HEK293 (cell line): ENCODE results near the gene CIAO1.

ENCODE experiments used
- CTCF ChIA-PET: fragments of 350-600 bp; formaldehyde crosslinking; extraction: SDS; loops from one replicate; lab custom pipeline; 2021; ENCODE audit warnings: antibody characterized with exemption; lab: Yijun Ruan, JAX
- POLR2A ChIA-PET: fragments of 300-600 bp; formaldehyde crosslinking; extraction: SDS; loops from one replicate; lab custom pipeline; 2020; ENCODE audit warnings: antibody characterized with exemption, inconsistent platforms; lab: Yijun Ruan, JAX
- H3K27ac ChIP-seq: fragments of 200-500 bp; sonication (Bioruptor generic); 2 replicates; pipeline ENCODE4 v1.5.1; 2014; ENCODE audit warnings: low read depth, low read length, control low read depth, inconsistent platforms; ENCODE audit errors: extremely low read depth
- H3K36me3 ChIP-seq, 2 experiments: fragments of 200-500 bp in 1 of 2; sonication (Bioruptor generic) in 1 of 2; 1 replicate in 1 of 2; 2 replicates in 1 of 2; pipeline ENCODE4 v1.5.1; 2014 to 2017; ENCODE audit warnings: inconsistent platforms in 2 of 2, low read length in 2 of 2; ENCODE audit not compliant: control insufficient read depth in 2 of 2, insufficient read depth in 1 of 2
- H3K4me1 ChIP-seq: fragments of 200-500 bp; sonication (Bioruptor generic); 2 replicates; pipeline ENCODE4 v1.5.1; 2014; ENCODE audit warnings: mild to moderate bottlenecking, low read length, inconsistent platforms; ENCODE audit not compliant: control insufficient read depth, insufficient read depth
- H3K4me3 ChIP-seq: 2 replicates; pipeline ENCODE4 v1.5.1; 2011; ENCODE audit warnings: low read depth, mild to moderate bottlenecking, control low read depth, low read length, moderate library complexity
- H3K9me3 ChIP-seq: fragments of 200-500 bp; sonication (Bioruptor generic); 2 replicates; pipeline ENCODE4 v1.5.1; 2014; ENCODE audit warnings: low read depth, low read length, inconsistent platforms; ENCODE audit not compliant: control insufficient read depth, insufficient read depth
- BCL11B ChIP-seq: fragments of 450-650 bp; formaldehyde crosslinking; IDR thresholded peaks from 2 replicates; pipeline ENCODE4 v1.5.1; 2016; ENCODE audit warnings: low read depth, missing biosample characterization, missing genetic modification characterization
- GFI1B ChIP-seq: fragments of 450-650 bp; formaldehyde crosslinking; IDR thresholded peaks from 2 replicates; pipeline ENCODE4 v1.5.1; 2016; ENCODE audit warnings: missing biosample characterization, missing genetic modification characterization
- GLIS1 ChIP-seq: fragments of 450-650 bp; formaldehyde crosslinking; IDR thresholded peaks from 2 replicates; pipeline ENCODE4 v1.5.1; 2016; ENCODE audit warnings: missing biosample characterization, missing genetic modification characterization
- HOXA7 ChIP-seq: sonication (generic); formaldehyde crosslinking; IDR thresholded peaks from 2 replicates; pipeline ENCODE4 v1.8.1; 2022; ENCODE audit warnings: missing genetic modification reagents, borderline replicate concordance
- KLF16 ChIP-seq: fragments of 450-650 bp; formaldehyde crosslinking; IDR thresholded peaks from 2 replicates; pipeline ENCODE4 v1.5.1; 2017; ENCODE audit warnings: missing biosample characterization, missing genetic modification characterization
- KLF9 ChIP-seq: fragments of 450-650 bp; formaldehyde crosslinking; IDR thresholded peaks from 2 replicates; pipeline ENCODE4 v1.5.1; 2016; ENCODE audit warnings: missing biosample characterization, missing genetic modification characterization, low read depth
- OSR2 ChIP-seq: fragments of 450-650 bp; formaldehyde crosslinking; IDR thresholded peaks from 2 replicates; pipeline ENCODE4 v1.5.1; 2016; ENCODE audit warnings: missing biosample characterization, missing genetic modification characterization
- PRDM1 ChIP-seq: fragments of 450-650 bp; formaldehyde crosslinking; IDR thresholded peaks from 2 replicates; pipeline ENCODE4; 2016; ENCODE audit warnings: missing biosample characterization, missing genetic modification characterization
- PRDM10 ChIP-seq: fragments of 450-650 bp; formaldehyde crosslinking; IDR thresholded peaks from 2 replicates; pipeline ENCODE4 v1.5.1; 2016; ENCODE audit warnings: missing biosample characterization, missing genetic modification characterization
- SALL2 ChIP-seq: fragments of 450-650 bp; formaldehyde crosslinking; IDR thresholded peaks from 2 replicates; pipeline ENCODE4 v1.5.0; 2017; ENCODE audit warnings: missing biosample characterization, mild to moderate bottlenecking, missing genetic modification characterization, borderline replicate concordance
- ZEB2 ChIP-seq: fragments of 450-650 bp; formaldehyde crosslinking; IDR thresholded peaks from 2 replicates; pipeline ENCODE4 v1.5.1; 2016; ENCODE audit warnings: missing biosample characterization, missing genetic modification characterization
- ZFP41 ChIP-seq: fragments of 450-650 bp; formaldehyde crosslinking; IDR thresholded peaks from 2 replicates; pipeline ENCODE4 v1.5.1; 2016; ENCODE audit warnings: missing biosample characterization, missing genetic modification characterization, borderline replicate concordance
- ZNF114 ChIP-seq: fragments of 450-650 bp; formaldehyde crosslinking; IDR thresholded peaks from 2 replicates; pipeline ENCODE4 v1.5.0; 2017; ENCODE audit warnings: missing biosample characterization, missing genetic modification characterization
- ZNF140 ChIP-seq: fragments of 450-650 bp; formaldehyde crosslinking; IDR thresholded peaks from 2 replicates; pipeline ENCODE4 v1.5.1; 2016; ENCODE audit warnings: missing biosample characterization, missing genetic modification characterization
- ZNF169 ChIP-seq: fragments of 450-650 bp; formaldehyde crosslinking; IDR thresholded peaks from 2 replicates; pipeline ENCODE4 v1.5.1; 2016; ENCODE audit warnings: missing biosample characterization, missing genetic modification characterization
- ZNF184 ChIP-seq: fragments of 450-650 bp; IDR thresholded peaks from 2 replicates; pipeline ENCODE4 v1.5.1; 2018; ENCODE audit warnings: missing biosample characterization, mild to moderate bottlenecking, missing genetic modification characterization
- ZNF19 ChIP-seq: fragments of 450-650 bp; formaldehyde crosslinking; IDR thresholded peaks from 2 replicates; pipeline ENCODE4; 2016; ENCODE audit warnings: missing biosample characterization, missing genetic modification characterization, low read depth
- ZNF202 ChIP-seq: fragments of 450-650 bp; formaldehyde crosslinking; IDR thresholded peaks from 2 replicates; pipeline ENCODE4 v1.5.1; 2016; ENCODE audit warnings: missing biosample characterization, missing genetic modification characterization, borderline replicate concordance
- ZNF248 ChIP-seq: fragments of 450-650 bp; formaldehyde crosslinking; IDR thresholded peaks from 2 replicates; pipeline ENCODE4 v1.5.1; 2017; ENCODE audit warnings: missing biosample characterization, missing genetic modification characterization
- ZNF311 ChIP-seq: fragments of 450-650 bp; formaldehyde crosslinking; IDR thresholded peaks from 2 replicates; pipeline ENCODE4 v1.5.1; 2017; ENCODE audit warnings: missing biosample characterization, missing genetic modification characterization, borderline replicate concordance
- ZNF426 ChIP-seq: fragments of 450-650 bp; formaldehyde crosslinking; IDR thresholded peaks from 2 replicates; pipeline ENCODE4 v1.5.1; 2017; ENCODE audit warnings: missing biosample characterization, missing genetic modification characterization, mild to moderate bottlenecking, inconsistent platforms, moderate library complexity
- ZNF549 ChIP-seq: fragments of 450-650 bp; IDR thresholded peaks from 2 replicates; pipeline ENCODE4 v1.5.1; 2018; ENCODE audit warnings: missing biosample characterization, missing genetic modification characterization, mild to moderate bottlenecking, inconsistent platforms, moderate library complexity
- ZNF571 ChIP-seq: fragments of 450-650 bp; formaldehyde crosslinking; IDR thresholded peaks from 2 replicates; pipeline ENCODE4 v1.5.0; 2017; ENCODE audit warnings: missing biosample characterization, missing genetic modification characterization
- ZNF596 ChIP-seq: fragments of 450-650 bp; IDR thresholded peaks from 2 replicates; pipeline ENCODE4 v1.5.0; 2018; ENCODE audit warnings: missing biosample characterization, mild to moderate bottlenecking, missing genetic modification characterization, moderate library complexity
- ZNF600 ChIP-seq: fragments of 450-650 bp; formaldehyde crosslinking; IDR thresholded peaks from 2 replicates; pipeline ENCODE4 v1.5.1; 2016; ENCODE audit warnings: missing biosample characterization, missing genetic modification characterization
- ZNF747 ChIP-seq: fragments of 450-650 bp; formaldehyde crosslinking; IDR thresholded peaks from 2 replicates; pipeline ENCODE4 v1.5.1; 2016; ENCODE audit warnings: missing biosample characterization, missing genetic modification characterization
- ZNF791 ChIP-seq: fragments of 450-650 bp; formaldehyde crosslinking; IDR thresholded peaks from 2 replicates; pipeline ENCODE4 v1.5.1; 2016; ENCODE audit warnings: missing biosample characterization, missing genetic modification characterization
- ZNF830 ChIP-seq: fragments of 450-650 bp; IDR thresholded peaks from 2 replicates; pipeline ENCODE4 v1.5.0; 2018; ENCODE audit warnings: missing biosample characterization, missing genetic modification characterization, low read depth, mild to moderate bottlenecking, moderate library complexity
- TF ChIP-seq, protein P1 (sequence below): fragments of 450-650 bp; formaldehyde crosslinking; IDR thresholded peaks from 2 replicates; pipeline ENCODE4 v1.5.1; 2016; ENCODE audit warnings: missing biosample characterization, missing genetic modification characterization

Gene CIAO1

DNA sequence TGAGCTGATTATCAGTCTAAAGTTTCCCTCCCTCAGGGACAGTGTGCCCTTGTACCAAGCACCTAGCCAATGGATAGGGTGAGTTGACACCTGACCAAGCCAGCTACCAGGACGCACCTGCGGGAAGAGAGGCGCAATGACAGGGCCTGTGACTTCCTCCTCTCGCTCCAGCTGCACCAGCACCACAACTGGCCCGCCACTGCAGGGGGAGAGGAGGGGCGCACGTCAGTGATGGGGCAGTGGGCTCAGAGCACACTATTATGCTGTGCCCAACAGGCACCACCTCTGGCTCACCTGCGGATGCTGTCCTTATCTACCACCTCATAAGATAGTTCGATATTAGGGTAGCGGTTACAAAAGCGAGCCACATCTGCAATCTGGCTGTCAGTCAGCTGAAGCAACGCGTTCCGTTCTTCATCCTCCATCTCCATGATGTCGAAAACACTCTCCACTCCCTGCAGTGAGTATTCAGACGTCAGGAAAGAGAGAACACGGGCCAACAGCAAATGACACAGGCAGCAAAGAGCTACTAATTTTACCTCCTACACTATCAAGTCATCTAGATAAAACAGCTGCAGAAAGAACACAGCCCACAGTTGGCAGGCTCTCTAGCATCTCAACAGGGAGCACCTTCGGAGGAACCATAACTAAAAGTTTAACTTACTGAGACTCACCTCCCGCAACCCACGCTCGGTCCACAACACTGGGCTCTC, 10.9 kb downstream of the CIAO1 start:
- Histone ChIP-seq H3K36me3 (peaks cover 52 to 85% of the 10 kb centered on the region in 2 experiments), H3K27ac (no peak overlapping the region), H3K4me3 (no peak overlapping the region), H3K9me3 (no peaks in the 10 kb centered on the region), H3K4me1 (no peaks in the 10 kb centered on the region)
- ChIA-PET POLR2A (interaction anchor here (0.6 to 3.7 kb wide), 2 partner anchors 10 to 17 kb away, joined by 6 to 11 read pairs; partner anchors contain the start of genes CIAO1 and TMEM127), CTCF (interaction anchor here (0.6 to 2.0 kb wide), 4 partner anchors 35 to 629 kb away, joined by 3 to 5 read pairs (median 4); no protein-coding TSS in a partner anchor)
- TF ChIP-seq HOXA7 (CRISPR knock-in tag), result no peak
- no peak for TF ChIP-seq ZNF19 (tag by site-specific recombination)
- TF ChIP-seq ZNF747 (tag by site-specific recombination), result no peak
- TF ChIP-seq SALL2 (tag by site-specific recombination), result no peak
- TF ChIP-seq ZNF600 (tag by site-specific recombination), result no peak
- no peak for TF ChIP-seq ZNF830
- TF ChIP-seq KLF16, result no peak
- no peak for TF ChIP-seq ZNF169 (tag by site-specific recombination)
- TF ChIP-seq KLF9 (tag by site-specific recombination), result no peak
- no peak for TF ChIP-seq GFI1B (tag by site-specific recombination)
- TF ChIP-seq ZNF596 (tag by site-specific recombination), result no peak
- TF ChIP-seq ZNF140 (tag by site-specific recombination), result no peak
- TF ChIP-seq ZNF311, result no peak
- no peak for TF ChIP-seq ZNF426 (tag by site-specific recombination)
- no peak for TF ChIP-seq BCL11B (tag by site-specific recombination)
- no peak for TF ChIP-seq ZNF549 (tag by site-specific recombination)
- TF ChIP-seq PRDM10 (tag by site-specific recombination), result no peak
- no peak for TF ChIP-seq PRDM1 (tag by site-specific recombination)

DNA sequence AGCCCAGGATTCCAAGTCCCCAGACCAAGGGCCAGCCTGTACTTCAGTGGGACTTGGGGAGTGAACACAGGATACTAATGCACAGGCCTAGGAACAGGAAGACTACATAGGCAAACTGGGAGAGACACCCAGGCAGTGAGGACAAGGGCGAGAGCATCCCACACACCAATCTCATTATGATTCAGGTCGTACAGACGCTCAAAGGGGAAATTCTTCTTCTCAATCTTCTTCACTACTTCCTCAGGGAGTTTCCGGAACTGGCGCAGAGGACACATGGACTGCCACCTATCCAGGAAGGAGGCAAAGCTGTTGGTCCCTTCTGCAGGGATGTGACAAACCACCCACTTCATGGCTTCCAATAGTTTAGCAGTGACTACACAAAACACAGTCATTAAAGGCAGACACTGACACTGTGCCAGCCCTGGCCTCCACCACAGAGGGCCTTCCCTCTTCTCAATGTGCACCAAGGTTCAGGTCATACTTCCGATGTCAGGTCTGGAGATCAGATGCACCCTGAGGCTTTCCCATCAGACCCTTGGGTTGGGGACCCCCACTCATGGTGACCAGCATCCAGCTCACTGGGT, 21.3 kb downstream of the CIAO1 start:
- CTCF ChIA-PET, result no interaction called here
- no peak for TF ChIP-seq ZNF600 (tag by site-specific recombination)
- TF ChIP-seq, all 188 proteins: peak for 0
- Histone ChIP-seq H3K4me3 (no peak overlapping the region), H3K9me3 (no peaks in the 10 kb centered on the region), H3K36me3 (peaks cover 42 to 100% of the 10 kb centered on the region in 2 experiments), H3K4me1 (no peaks in the 10 kb centered on the region), H3K27ac (no peak overlapping the region)
- POLR2A ChIA-PET, result no interaction called here

GRCh38 chr2:96291751-96292150, 25.7 kb downstream of the CIAO1 start:
- ChIA-PET CTCF (no interaction called here), POLR2A (no interaction called here)
- Histone ChIP-seq H3K4me1 (no peaks in the 10 kb centered on the region), H3K36me3 (peaks cover 67 to 99% of the 10 kb centered on the region in 2 experiments), H3K27ac (no peak overlapping the region), H3K4me3 (no peak overlapping the region), H3K9me3 (no peaks in the 10 kb centered on the region)
- TF ChIP-seq GLIS1 (no peak), ZNF184 (tag by site-specific recombination) (no peak), ZNF114 (no peak), ZNF202 (no peak), ZNF571 (tag by site-specific recombination) (no peak), ZFP41 (tag by site-specific recombination) (no peak), ZNF248 (tag by site-specific recombination) (no peak), ZNF791 (no peak), OSR2 (no peak), ZEB2 (no peak)
- TF ChIP-seq, protein P1, sequence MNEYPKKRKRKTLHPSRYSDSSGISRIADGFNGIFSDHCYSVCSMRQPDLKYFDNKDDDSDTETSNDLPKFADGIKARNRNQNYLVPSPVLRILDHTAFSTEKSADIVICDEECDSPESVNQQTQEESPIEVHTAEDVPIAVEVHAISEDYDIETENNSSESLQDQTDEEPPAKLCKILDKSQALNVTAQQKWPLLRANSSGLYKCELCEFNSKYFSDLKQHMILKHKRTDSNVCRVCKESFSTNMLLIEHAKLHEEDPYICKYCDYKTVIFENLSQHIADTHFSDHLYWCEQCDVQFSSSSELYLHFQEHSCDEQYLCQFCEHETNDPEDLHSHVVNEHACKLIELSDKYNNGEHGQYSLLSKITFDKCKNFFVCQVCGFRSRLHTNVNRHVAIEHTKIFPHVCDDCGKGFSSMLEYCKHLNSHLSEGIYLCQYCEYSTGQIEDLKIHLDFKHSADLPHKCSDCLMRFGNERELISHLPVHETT, result no peak
